SK-N-SH (cell line): Measurements from ENCODE around the gene POLD2.

Experiments
- EP300 ChIP-seq, 2 experiments: IDR thresholded peaks; 2 replicates each; pipeline versions ENCODE4 v1.4.0 to v1.6.1; 2012; ENCODE audit warnings: borderline replicate concordance in 1 of 2, low read depth in 1 of 2, low read length in 1 of 2
- EZH2phosphoT487 ChIP-seq: fragments of 200-600 bp; sonication (generic); IDR thresholded peaks from 2 replicates; pipeline ENCODE4 v1.6.1; 2017; ENCODE audit warnings: low read depth, mixed run types, mild to moderate bottlenecking, antibody characterized with exemption, moderate library complexity, borderline replicate concordance
- NFIC ChIP-seq: IDR thresholded peaks from 2 replicates; pipeline ENCODE4 v1.4.0; 2012; ENCODE audit warnings: borderline replicate concordance
- NRF1 ChIP-seq: IDR thresholded peaks from 2 replicates; pipeline ENCODE4 v1.6.1; 2012; ENCODE audit warnings: low read depth, mild to moderate bottlenecking, low read length
- RCOR1 ChIP-seq: fragments of 150-350 bp; IDR thresholded peaks from 2 replicates; pipeline ENCODE4 v1.6.1; 2017; ENCODE audit warnings: antibody characterized with exemption, low read length
- TF ChIP-seq, protein P1 (sequence below): fragments of 200-600 bp; sonication (generic); IDR thresholded peaks from 2 replicates; pipeline ENCODE4 v1.6.1; 2017; ENCODE audit warnings: antibody characterized with exemption, mild to moderate bottlenecking, moderate library complexity
- TF ChIP-seq, protein P2 (sequence below): IDR thresholded peaks from 2 replicates; pipeline ENCODE4; 2012
- TF ChIP-seq, protein P3 (sequence below): fragments of 150-350 bp; IDR thresholded peaks from 2 replicates; pipeline ENCODE4 v1.6.1; 2017; ENCODE audit warnings: antibody characterized with exemption, low read length, low read depth, borderline replicate concordance

DNA sequence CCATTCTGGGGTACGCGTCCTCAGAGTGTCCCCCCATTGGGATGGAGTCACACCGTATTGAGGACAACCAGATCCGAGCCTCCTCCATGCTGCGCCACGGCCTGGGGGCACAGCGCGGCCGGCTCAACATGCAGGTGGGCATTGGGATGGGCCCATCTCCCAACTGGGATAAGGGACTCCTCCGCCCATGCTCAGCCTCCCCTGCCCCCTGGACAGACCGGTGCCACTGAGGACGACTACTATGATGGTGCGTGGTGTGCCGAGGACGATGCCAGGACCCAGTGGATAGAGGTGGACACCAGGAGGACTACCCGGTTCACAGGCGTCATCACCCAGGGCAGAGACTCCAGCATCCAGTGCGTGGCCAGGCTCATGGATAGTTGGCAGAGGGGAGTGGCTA lies 13.4 kb downstream of the POLD2 start:
- TF ChIP-seq EP300 (IDR thresholded peaks at IDR 0.05; ENCODE audit: borderline replicate concordance in 1 of 2, low read depth in 1 of 2, low read length in 1 of 2) (no peak), NFIC (no peak), NRF1 (no peak), RCOR1 (no peak), EZH2phosphoT487 (no peak)
- TF ChIP-seq, protein P1, sequence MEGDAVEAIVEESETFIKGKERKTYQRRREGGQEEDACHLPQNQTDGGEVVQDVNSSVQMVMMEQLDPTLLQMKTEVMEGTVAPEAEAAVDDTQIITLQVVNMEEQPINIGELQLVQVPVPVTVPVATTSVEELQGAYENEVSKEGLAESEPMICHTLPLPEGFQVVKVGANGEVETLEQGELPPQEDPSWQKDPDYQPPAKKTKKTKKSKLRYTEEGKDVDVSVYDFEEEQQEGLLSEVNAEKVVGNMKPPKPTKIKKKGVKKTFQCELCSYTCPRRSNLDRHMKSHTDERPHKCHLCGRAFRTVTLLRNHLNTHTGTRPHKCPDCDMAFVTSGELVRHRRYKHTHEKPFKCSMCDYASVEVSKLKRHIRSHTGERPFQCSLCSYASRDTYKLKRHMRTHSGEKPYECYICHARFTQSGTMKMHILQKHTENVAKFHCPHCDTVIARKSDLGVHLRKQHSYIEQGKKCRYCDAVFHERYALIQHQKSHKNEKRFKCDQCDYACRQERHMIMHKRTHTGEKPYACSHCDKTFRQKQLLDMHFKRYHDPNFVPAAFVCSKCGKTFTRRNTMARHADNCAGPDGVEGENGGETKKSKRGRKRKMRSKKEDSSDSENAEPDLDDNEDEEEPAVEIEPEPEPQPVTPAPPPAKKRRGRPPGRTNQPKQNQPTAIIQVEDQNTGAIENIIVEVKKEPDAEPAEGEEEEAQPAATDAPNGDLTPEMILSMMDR = no peak
- TF ChIP-seq, protein P2, sequence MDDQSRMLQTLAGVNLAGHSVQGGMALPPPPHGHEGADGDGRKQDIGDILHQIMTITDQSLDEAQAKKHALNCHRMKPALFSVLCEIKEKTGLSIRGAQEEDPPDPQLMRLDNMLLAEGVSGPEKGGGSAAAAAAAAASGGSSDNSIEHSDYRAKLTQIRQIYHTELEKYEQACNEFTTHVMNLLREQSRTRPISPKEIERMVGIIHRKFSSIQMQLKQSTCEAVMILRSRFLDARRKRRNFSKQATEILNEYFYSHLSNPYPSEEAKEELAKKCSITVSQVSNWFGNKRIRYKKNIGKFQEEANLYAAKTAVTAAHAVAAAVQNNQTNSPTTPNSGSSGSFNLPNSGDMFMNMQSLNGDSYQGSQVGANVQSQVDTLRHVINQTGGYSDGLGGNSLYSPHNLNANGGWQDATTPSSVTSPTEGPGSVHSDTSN = no peak
- TF ChIP-seq, protein P3, sequence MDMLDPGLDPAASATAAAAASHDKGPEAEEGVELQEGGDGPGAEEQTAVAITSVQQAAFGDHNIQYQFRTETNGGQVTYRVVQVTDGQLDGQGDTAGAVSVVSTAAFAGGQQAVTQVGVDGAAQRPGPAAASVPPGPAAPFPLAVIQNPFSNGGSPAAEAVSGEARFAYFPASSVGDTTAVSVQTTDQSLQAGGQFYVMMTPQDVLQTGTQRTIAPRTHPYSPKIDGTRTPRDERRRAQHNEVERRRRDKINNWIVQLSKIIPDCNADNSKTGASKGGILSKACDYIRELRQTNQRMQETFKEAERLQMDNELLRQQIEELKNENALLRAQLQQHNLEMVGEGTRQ = no peak
